Activated CD4-positive, alpha-beta T cell treated with anti-CD3 and anti-CD28 coated beads, Interleukin-2, amount 50 U/mL, for 1 hour (primary cell): Measurements from ENCODE around the gene MAP3K19.

Experiments used
- DNase-seq: peaks from one replicate; pipeline ENCODE4 v3.0.0-alpha.2; 2020

MAP3K19 gene

DNA sequence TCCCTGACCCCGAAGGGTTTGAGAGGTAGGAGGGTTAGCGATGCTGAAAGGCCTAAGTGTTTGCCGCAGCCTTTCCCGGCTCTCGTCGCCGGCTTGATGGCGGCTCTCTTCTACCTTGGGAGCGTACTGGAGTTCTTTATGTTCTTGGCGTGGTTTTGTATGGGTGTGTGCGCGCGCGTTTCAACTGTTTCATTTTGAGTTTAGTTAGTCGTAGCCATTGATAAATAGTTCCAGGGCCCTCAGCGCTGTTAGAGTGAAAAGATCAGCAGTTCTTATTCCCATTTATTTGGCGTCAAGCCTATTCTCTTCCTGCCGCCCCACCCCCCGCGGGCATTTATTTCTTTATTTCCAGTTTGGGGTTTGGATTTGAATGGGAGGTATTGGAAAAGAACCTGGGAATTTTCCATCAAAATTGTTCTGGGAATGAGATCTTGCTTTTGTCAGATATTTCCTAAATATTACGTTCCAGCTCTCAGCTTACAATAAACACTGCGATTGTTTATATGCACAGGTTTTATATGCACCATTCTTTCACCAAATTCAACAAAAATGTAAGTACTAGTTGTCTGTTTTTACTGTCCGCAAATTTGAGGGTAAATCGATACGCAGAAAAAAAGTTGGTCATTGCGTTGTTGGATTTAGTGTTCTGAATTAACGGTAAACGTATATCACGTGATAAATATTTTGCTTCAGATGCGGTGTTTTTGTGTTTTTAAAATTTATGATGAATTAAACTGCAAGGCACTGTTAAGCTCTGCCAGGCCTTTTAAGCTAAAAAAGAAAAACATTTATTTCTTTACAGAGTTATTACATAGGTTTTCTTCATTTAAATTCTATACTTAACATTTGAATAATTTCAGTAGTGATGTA, 127.7 kb downstream of the MAP3K19 start:
- peak; percentile 49 for DNase-seq

DNA sequence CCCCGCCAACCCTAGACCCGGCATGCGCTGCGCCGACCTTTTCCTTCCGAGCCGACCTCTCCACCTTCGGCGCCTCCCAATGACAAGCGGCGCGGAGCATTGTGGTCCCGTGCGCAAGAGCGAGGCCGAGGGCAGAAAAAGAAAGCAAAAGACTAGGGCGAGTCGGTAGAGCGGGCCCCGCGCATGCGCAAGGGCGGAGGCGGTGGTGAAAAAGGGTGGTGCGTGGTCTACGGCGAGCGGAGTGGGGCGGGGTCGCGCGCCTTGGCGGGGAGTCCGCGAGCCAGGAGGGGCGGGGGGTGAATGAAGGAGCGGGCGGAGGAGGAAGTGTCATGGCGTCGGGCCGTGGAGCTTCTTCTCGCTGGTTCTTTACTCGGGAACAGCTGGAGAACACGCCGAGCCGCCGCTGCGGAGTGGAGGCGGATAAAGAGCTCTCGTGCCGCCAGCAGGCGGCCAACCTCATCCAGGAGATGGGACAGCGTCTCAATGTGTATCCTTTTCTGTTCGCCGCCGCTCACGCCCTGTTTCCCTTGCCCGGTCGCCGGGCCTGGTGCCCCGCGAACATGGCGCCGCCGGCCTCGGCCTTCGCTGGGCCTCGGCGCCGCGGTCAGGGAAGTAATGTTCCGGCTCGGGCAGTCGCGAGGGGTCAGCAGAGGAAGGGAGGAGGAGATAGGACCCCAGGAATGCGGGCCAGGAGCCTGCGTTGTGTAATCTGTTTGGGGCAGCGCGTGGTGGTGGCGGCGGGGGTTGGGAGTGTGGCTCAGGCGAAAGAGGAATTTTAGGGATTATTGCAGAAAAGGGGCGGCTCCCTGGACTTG, 128.5 kb downstream of the MAP3K19 start, which contains the start of gene CCNT2:
TSS of gene CCNT2 (plus strand) at position 297 of the 815 bp plus-strand sequence. CDS start at position 330, 33 bp downstream.
- DNase-seq = peak; percentile 99

DNA sequence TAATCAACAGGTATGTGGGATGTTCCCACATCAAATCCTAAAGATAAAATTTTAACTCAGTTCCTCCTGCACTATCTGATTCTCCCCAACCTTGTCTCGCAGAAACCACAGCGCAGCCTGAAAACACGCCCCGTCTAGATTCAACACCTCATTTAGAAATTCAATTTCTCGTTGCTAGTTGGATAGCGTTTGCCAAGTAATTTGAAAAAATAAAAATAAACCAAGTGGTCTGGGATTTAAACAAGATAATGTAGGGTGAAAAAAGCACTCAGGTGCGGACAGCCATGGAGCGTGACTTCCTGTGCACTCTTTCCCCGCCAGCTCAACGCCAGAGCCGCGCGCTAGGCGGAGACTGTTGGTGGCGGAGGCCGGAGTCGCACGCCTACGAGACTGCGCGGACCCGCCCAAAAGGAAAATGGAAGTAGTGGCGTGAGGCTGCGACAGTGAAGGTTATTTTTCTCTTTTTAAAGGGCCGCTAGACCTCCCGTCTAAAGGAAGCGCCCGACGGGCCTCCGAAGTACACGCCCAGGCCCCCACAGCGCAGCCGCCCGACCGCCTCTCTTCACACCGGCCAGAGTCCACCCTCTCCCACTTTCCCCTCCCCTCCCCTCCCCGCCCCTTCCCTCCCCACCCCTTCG, 129.2 kb downstream of the MAP3K19 start:
- peak; percentile 85 for DNase-seq

DNA sequence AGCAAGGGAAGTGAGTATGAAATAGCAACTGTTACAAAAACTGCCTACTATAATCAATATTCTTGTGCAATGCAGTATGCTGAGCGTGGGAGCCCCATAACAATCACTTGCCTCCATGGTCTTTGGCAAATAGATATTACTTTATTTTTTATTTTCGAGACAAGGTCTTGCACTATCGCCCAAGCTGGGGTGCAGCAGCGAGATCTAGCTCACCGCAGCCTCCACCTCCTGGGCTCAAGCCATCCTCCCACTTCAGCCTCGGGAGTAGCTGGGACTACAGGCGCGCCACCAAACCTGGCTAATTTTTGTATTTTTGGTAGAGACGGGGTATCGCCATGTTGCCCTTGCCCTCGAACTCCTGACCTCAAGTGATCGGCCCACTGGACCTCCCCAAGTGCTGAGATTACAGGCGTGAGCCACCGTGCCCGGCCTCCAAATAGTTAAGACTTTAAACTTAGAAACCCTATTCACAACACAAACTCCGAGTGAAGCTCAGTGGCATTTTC, 129.8 kb downstream of the MAP3K19 start:
- DNase-seq = peak; percentile 3
